GM18873 (cell line): ENCODE measurements around the gene HOXC4.
"Not testable (repeated sequence)": the region's sequence is repeated elsewhere in the genome, so short reads cannot be mapped to it uniquely, and the experiment has no call there.

Experiments
- ATAC-seq: cut with Tn5 transposase; IDR thresholded peaks from one replicate; pipeline ENCODE4 v1.9.1; 2021; ENCODE audit warnings: mild to moderate bottlenecking, moderate library complexity, moderate number of reproducible peaks; ENCODE audit not compliant: unreplicated experiment, low FRiP score

Gene HOXC4

DNA sequence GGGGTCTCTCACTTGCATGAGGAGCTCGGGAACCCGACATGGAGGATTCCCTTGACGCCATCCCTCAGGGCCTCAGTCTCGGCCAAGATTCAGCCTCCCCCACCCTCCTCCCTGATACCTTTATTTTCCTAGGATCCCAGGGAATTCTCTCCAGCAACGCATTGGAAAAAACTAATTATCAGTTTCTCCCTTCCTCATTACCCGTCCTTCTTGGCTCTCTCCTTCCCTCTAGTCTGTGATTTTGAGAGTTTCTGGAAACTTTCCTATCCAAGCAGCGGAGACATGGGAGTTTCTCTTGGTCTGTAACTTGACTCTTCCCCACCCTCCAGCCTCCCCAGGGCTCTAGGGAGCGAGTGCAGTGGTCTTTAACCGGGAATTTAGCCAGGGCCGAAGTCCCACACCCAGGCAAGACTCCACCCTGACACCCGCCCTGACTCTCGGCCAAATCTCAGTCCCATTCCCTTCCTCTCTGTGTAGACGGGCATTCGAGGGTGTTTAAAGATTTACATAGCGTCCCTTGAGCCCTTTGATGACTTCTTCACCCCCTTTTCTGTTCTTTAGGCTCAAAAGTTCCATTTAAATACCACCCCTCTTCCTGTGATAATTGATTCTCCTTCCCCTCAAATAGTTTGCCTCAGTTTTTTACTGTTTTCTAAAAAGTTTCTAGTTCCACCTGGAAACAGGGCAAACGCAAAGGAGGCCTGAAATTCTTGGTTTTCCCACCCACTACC lies 14.1 kb upstream of the HOXC4 start:
- ATAC-seq, result no peak

DNA sequence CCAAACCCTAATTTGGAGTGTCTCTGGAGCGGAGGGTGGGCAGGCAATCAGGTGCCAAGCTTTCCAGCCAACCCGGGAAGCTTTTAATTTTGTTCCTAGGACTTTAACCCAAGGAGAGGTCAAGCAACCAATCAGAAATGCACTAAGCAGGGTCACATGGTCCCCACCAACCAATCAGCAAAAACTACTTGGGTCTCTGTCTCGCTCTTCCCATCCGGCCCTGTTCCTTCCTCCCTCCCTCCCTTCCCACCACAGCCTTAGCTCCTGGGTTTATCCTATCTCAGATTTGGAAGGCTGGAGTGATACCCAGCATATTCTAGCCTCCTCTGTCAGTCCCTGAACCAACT lies 13.5 kb upstream of the HOXC4 start:
- ATAC-seq, result no peak

DNA sequence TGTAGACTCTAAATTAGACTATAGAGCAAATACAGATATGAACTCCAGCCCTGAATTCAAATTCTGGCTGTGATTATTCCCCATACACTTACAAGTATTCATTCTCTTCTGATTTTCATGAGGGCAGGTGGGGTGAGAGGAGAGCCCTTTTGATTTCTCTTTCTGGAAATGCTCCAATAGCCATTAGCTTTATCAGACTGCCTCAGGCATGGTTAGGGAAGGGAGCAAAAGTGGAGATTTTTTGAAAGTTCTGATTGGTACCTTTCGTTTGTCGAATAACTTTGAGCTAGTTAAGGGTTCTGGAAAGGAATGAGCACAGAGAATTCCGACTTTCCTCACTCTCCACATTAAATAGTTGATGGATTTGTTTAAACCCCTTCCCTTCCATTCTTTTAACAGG lies 13.0 kb upstream of the HOXC4 start:
- ATAC-seq, result no peak

DNA sequence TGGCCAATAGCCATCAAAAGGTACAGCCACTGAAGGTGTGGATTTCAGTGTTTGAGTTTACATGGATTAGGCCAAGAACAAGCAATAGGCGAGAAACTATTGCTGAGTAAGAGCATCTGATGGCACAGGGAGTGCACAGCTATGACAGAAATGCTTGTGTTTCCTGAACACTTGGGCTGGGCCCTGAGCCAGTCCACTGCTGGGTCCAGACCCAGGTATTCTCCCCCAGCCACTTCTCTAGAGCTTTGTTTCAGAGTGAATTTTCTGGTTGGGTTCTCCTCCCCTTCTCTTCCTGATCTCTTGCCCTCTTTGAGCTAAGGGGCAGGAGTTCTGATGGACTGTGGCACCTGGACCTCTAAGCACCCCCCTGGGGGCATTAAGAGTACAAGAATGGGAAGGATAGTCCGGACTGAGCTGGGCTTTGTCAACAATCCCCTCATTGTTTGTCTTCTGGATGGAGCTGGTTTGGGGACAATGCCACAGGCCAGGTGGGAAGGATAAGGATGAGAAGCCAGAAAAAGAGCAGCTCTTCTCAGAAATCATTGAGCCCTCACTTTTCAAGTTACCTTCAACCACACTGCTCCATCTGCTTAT lies 12.4 kb upstream of the HOXC4 start:
- ATAC-seq, result no peak

DNA sequence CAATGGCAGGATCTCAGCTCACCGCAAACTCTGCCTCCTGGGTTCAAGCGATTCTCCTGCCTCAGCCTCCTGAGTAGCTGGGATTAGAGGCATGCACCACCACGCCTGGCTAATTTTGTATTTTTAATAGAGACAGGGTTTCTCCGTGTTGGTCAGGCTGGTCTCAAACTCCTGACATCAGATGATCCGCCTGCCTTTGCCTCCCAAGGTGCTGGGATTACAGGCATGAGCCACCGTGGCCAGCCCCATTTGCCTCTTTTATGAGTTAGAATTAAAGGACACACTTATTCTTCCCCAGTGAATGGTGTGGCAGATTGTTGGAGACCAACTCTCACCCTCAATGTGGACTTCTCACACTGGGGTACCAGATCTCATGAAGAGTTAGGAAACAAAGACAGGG lies 11.6 kb upstream of the HOXC4 start:
- not testable (repeated sequence) for ATAC-seq

DNA sequence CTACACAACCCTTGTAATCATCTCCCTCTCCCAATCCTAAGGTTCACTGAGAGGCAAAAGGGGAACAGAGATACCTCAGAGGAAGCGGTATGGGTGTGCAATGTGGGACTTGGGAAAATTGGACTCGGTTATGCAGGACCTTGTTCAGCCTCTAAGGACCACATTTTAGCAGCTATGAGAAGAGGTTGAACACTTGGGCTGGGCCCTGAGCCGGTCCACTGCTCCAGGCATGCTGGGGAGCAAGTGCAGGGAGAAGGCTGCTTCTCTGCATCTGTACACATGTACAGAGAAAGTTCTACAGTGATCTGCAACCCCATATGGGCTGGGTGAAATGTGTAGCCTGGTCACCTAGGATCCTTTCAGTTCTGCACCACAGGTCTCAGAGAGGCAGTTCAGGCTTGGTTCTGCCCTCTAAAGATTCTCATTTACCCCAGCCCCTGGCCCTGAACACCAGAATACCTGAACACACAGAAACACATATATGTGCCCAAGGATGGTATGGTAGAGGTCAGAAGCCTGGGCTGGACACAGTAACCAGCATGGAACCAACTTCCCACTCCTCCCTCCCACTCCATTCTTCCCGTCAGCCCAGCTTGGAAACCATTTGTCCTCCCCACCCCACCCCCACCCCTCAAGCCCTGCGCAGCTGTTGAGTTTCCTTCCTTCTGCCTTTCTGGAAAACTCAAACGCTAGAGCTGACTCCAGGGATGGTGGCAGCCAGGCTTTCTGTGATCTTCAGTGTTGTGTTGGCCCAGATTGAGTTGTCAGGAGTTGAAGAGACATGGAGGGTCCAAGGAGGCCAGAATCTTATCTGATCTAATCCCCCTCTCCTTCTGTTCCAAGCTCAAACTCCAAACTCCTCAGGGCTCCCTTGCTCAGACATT lies 10.4 kb upstream of the HOXC4 start:
- no peak for ATAC-seq

DNA sequence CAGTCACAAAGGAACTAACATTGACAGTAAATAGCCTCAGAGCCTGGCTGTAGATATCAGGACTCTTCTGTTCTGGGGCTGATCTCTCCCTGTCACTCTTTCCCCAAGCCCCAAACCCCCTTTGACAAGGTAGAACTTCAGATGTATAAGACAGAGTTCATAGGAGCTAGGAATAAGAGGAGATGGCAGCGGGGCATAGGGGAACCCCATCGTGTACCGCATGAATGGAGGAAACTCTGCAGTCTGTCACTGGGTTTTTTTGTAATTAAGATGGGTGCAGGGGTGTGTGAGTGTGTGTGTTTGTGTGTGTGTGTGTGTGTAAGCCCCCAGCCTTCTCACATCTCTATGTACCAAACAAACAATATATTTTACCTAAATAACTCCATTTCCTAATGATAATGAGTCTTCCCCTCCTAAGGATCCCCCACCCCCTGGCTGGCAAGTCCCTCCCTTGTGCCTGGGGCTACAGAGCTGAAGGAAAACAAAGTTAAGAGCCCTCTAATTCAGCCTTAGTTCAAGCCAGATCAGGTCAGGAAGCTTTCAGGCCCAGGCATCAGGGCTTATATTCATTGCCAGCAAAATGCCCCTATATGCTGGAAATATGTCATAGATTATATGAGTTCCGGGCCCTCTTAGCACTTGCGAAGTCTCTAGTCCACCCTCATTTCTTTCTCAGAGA lies 9.1 kb upstream of the HOXC4 start:
- no peak for ATAC-seq

DNA sequence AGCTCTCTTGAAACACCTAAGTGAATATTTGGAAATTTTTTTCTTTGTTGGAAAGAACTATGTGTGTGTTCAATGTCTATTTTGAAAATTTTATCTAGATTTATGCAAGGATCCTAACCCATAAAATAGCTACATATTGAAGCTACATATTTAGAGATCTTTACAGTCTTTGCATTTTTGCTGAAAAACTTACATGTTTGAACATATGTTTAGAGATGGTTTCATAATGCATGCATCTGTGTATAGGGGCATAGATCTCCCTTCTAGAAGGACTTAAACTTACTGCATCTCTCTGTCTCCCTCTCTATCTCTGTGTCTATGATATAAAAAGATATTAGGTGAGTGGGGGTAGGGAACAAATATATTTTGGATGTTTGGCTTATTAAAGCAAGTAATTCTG lies 8.2 kb upstream of the HOXC4 start:
- ATAC-seq, result no peak

DNA sequence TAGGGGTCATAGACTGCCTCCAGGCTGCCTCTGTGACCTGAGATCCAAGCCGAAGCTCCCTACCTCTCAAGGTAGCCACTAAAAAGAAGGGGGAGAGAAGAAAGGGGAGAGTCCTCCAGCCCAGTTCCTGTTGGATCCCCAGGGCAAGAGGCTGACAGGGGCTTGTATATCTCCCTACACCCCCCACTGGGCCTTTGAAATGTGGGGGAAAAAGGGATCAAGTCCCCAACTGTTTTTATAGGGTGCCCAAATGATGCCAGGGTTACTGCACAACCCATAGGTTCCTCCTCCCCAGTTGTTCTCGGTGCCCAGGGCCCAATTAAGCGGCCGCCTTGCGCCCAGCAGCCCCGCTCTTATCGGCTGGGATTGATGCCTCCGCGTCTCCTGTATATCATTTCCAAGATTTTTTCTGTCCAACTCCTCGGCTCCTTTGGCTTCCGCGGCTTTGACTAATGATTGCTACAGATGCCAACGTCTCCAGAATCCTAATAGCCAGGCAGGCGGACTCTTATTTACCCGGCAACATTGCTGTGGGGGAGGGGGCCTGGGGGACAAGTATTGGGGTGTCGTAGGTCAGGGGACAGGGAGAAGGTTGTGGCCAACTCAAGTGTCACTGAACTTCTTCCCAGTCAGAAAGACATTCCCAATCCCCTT lies 7.6 kb upstream of the HOXC4 start:
- no peak for ATAC-seq

DNA sequence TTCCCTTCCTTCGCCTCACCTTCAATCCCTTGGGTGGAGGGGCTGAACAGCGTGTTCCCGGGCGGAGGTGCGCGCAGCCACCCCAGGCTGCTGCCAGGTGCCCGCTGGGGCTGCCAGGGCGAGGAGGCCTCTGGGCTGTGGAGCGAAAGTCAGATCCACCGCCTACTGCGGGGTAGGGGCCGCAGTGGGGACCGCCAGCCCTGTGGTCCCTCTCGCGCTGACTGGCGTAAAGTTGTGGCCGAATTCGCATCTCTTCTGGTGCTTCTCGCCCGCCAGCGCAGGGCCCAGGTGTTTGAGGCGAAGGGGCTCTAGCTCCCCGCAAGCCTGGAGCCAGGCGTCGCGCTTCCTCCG lies 6.9 kb upstream of the HOXC4 start:
- ATAC-seq, result no peak

DNA sequence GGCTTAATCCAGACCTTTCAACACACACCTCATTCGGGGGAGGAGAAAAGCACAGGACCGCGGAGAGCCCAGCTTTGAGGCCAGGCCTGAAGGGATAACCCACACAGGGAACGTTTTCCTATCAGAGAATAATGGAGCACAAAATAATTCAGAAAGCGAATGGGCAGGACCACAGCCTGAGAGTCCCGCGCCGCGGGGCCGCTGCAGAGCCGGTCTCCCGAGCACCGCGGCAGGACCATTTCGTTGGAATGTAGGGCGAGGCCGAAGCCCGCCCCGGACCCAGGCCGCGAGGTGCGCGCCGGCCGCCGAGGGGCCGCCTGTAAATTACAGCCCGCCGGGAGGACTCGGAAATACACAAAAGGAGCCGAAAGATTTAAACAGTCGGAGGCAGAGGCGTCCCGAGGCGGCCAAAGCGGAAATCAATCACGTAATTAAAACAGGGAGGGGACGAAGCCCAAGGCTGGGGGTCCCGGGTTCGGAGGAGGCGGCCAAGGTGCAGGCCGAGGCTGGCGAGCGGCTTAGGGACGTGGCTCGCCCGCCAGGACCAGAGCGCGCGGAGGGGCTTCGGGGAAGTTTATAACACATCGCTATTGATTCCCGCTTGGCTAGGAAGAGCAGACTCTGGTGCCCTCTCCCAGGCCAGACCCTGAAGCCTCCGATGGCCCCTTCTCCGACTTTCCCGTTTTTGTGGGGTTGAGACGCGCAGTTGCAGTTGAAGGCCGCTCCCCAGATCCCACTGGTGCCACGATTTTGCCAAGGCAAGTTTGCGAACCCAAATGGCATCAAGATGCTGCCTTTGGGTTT lies 6.3 kb upstream of the HOXC4 start:
- no peak for ATAC-seq

DNA sequence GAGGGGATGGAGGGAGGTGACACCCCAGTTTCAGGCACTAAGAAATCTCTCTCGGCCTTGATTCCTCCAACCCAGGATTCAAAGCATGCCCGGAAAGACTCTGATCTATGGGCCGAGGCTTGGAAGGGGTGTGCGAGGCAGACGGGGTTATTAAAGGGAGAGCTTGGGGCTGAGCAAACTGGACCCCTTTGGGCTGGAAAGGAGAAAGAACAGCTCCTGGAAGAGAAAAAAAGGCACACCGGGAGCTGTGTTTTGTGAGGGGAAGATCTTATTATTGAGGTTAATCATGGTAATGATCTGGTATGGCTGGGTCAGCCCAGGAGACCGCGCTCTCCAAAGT lies 5.7 kb upstream of the HOXC4 start:
- ATAC-seq, result no peak

DNA sequence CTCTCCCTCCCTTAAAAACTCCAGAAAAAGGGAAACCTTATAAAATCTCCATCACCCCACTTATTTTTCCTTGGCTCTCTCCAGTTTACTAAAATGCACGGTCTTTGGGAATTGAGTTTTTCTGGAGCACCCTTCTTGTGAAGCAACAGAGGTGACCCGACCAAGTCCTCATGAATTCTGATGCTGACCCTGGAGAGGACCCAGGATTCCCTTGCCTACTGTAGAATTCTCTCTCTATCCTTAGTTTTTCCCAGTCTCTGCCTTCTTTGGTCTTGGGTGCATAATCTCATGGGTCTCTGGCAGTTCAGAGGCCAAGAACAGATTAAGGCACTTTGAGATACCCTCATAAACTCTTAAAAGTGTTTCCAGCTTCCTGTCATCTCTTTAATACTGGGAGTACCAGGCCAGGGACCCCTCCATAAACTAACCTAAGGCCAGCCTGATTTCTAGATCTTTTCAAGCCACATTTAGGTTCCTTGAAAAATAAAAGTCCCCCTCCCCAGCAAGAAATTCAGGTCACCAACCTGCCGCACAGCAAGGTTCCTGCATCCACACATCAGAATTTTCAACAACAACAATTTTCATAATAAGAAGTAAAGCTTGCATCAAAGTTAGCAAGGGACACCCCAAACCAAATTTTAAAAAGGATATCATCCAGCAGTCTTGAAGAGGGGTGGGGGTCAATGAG lies 5.1 kb upstream of the HOXC4 start:
- ATAC-seq, result no peak

DNA sequence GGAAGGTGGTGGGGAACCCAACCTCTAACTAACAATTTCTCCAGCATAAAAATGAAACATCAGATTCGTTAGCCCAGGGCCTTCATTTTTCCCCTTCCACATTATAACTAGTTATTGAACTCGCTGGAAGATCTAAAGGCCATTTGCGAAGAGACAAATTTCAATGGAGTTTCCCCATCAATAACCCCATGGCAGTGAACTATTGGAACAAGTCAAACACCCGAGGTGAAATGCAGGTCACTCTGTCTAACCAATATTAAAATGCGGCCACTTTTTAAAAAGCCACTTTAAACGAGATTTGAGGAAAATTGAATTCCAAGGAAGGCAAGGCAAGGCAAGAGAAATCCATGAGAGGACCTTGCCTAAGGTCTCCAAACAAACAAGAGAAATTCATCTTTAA lies 4.5 kb upstream of the HOXC4 start:
- ATAC-seq, result no peak

DNA sequence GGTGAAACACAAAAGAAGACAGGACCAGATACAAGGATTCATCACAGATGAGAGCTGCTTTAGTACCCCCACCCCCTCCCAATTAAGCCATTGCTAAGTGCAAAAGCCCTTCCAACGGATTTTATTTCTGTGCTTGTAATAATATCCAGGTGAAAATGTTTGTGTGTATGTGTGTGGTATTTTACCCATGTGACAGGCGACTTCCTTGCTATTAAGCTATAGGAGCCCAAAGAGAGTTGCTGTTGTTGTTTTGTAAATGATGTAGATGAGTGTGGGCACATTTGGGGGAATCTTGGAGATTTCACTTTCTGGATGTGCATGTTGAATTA lies 3.2 kb upstream of the HOXC4 start:
- ATAC-seq, result no peak

DNA sequence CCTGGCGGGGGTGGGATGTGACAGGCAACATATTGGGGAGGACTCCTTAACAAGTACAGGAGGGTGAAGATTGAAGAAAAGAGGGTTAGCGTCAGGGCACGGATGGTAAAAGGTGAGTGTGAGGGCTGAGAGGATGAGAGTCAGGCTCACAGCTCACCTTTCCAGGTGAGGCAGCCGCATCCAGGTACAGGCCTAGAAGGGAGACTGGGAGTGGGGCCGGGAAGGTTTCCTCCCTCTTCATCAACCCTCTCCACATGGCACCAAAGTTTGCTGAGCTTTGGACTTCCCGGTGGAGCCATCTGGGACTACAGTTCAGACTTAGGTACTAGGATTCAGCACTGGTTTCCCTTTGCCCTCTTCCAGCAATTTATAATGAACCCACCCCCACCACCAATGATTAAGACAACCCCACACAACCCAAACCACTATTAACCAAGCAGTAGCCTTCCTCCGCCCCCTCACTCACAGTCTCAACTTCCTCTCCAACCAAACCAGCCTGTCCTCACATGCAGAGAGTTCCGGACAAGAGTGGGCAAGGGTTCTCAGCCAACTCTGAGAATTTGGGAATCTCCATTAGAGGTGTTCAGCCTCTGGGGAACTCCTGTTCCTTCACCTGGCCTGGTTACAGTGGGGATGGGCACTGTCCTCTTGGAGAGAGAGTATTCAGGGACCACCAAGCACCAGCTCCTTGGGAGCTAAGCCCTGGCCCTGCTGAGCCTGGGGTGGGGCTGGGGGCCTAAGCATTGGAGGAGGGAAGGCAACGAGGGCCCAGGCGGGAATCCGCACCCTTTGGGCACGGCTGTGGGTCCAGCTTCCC lies 2.4 kb upstream of the HOXC4 start:
- no peak for ATAC-seq

DNA sequence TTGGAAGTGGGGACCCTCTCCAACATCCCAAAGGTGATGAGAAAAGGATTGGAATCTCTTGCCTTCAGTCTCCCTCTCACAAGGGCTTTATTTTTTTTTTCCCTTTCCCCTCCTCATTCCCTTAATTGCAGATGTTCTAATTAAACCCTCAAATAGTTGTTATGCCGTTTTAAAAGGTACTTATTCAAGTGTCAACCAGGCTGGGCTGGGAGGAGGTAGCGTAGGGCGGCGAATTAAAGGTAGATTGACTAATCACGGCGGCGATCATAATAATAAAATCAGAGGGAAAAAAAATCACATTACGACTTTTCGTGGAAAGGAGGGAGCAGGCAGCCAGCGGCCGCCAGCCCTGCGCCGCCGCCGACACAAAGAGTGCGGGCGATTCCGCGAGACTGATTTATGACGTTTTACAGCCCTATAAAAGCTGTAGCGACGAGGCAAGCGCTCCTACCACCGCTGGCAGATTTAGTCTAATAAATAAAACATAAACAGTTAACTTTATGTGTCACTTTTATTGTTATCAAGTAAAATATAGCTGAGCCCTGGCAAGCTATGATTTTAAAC lies 1.7 kb upstream of the HOXC4 start:
- no peak for ATAC-seq

DNA sequence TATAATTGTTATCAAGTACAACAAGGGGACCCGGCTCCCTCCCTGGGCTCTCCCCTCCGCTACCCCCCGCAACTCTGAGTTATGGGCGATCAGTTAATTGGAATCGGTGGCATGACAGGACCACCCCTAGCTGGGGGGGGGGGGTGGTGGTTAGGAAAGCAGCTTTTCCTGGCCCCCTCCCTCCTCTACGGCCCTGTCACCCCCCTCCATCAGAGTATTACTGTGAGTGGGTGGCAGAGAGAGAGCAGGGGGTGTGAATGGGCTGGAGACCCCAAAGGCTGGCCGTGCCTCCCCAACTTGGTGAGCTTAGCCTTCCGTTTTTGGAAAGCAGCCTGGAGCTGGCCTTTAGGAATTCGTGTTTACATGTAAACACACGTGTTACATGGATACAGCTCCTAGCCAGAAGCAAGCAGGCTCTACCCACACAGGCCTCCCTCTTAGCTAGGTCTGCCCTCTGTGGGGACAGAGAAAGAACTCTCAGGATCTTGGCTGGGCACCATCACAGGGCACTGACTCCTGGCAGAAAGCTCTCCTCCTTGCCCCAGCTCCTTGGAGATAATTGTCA lies 1.1 kb upstream of the HOXC4 start:
- no peak for ATAC-seq
